Upper lobe of left lung (tissue), 4 donors: Measurements from ENCODE around the gene ATAD3A.

Experiments
- EP300 ChIP-seq, 4 donors: sonication (generic); formaldehyde crosslinking; IDR thresholded peaks; one replicate each; pipeline ENCODE4 v1.5.1; 2017; ENCODE audit warnings: antibody characterized with exemption in 4 of 4, control low read depth in 2 of 4
- POLR2A ChIP-seq, 4 donors: fragments of 450-650 bp; IDR thresholded peaks; one replicate each; pipeline ENCODE4 v1.5.1; 2016 to 2017; ENCODE audit warnings: antibody characterized with exemption in 4 of 4, mild to moderate bottlenecking in 2 of 4
- POLR2AphosphoS5 ChIP-seq, 2 donors: sonication (generic); formaldehyde crosslinking; IDR thresholded peaks; one replicate each; pipeline ENCODE4 v1.5.1; 2017; ENCODE audit warnings: antibody characterized with exemption in 2 of 2
- TF ChIP-seq, protein P1 (sequence below), 6 experiments: fragments of 450-650 bp in 4 of 6; fragments of 200-600 bp in 2 of 6; sonication (generic) in 2 of 6; IDR thresholded peaks; one replicate each; pipeline ENCODE4 v1.5.1; 2016 to 2019; ENCODE audit warnings: antibody characterized with exemption in 6 of 6

DNA sequence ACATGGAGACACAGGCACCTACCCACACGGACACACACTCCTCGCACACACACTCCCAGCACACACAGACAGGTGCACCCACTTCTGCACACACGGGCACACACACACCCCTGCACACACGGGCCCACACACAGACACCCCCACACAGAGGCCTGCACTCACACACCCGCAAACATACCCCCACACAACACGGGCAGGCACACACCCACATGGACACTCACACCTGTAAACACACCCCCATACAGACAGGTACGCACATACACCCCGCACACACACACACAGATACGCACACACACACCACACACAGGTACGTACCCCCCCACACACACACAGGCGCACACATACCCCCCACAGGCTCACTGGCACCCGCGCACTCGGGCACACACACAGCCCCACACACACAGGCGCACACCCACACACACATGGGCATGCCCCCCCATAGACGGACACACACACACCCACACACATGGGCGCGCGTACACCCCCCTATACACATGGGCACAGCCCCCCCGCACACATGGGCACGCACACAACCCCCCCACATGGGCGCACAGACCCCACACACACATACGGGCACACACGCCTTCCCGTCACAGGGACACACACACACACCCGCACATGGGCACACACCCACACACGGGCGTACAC, 6.1 kb downstream of the ATAD3A start:
- TF ChIP-seq, protein P1, sequence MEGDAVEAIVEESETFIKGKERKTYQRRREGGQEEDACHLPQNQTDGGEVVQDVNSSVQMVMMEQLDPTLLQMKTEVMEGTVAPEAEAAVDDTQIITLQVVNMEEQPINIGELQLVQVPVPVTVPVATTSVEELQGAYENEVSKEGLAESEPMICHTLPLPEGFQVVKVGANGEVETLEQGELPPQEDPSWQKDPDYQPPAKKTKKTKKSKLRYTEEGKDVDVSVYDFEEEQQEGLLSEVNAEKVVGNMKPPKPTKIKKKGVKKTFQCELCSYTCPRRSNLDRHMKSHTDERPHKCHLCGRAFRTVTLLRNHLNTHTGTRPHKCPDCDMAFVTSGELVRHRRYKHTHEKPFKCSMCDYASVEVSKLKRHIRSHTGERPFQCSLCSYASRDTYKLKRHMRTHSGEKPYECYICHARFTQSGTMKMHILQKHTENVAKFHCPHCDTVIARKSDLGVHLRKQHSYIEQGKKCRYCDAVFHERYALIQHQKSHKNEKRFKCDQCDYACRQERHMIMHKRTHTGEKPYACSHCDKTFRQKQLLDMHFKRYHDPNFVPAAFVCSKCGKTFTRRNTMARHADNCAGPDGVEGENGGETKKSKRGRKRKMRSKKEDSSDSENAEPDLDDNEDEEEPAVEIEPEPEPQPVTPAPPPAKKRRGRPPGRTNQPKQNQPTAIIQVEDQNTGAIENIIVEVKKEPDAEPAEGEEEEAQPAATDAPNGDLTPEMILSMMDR (IDR thresholded peaks at IDR 0.05): no peak
- TF ChIP-seq POLR2AphosphoS5 (IDR thresholded peaks at IDR 0.05): no peak
- no peak for TF ChIP-seq EP300 (IDR thresholded peaks at IDR 0.05)
- TF ChIP-seq POLR2A (IDR thresholded peaks at IDR 0.05): no peak
